ENCODE data around the gene IFIT2. TPM values are rescaled to one million over a fixed set of nuclear protein-coding genes. Genes with fewer than 3 reads are reported as not detected.

IFIT2 gene
- total RNA-seq = 8.7 and 15.7 TPM in 2 replicates

DNA sequence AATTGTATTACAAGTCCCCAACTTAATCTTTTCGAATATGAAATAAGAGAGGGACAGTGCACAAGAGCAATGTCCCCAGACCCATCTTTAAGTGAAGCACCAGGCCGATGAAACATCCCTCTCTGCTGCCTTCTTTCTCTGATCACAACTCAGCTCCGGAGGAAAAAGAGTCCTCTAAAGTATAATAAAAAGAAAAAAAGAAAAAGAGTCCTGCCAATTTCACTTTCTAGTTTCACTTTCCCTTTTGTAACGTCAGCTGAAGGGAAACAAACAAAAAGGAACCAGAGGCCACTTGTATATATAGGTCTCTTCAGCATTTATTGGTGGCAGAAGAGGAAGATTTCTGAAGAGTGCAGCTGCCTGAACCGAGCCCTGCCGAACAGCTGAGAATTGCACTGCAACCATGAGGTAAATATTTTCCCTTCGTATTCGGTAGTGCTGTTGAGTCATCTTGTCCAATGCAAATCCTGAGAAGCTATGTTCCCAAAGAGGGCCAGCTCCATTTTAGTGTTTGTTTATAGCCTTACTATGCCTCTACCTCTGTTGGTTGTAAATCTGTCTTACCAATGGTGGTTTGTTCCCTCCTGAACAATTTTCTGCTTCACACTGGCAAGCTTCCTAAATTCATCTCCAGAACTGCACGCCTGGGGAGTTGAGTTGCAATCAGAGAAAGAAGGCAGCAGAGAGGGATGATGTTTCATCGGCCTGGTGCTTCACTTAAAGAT, at the start of gene IFIT2:
IFIT2 (plus strand) TSS at position 326 of the 725 bp plus-strand sequence; CDS start at position 404, 78 bp downstream.

GRCh38 chr10:89327803-89328441, 26.1 kb downstream of the IFIT2 start, which contains the start of gene IFIT3:
IFIT3 (plus strand) TSS chr10:89327997; CDS start chr10:89328074, 77 bp downstream.

Other genes with a start within 250 kb of the IFIT2 start
- 1.2 and 2.0 TPM in 2 replicates for gene CH25H, start 94.7 kb upstream of the IFIT2 start, total RNA-seq
- 63.7 and 84.8 TPM in 2 replicates for gene LIPA, start 50.3 kb upstream of the IFIT2 start, total RNA-seq
- gene IFIT3, start 26.0 kb downstream of the IFIT2 start, total RNA-seq = 30.6 and 34.6 TPM in 2 replicates
- gene IFIT1B, start 76.0 kb downstream of the IFIT2 start, total RNA-seq = not detected in 2 replicates
- 34.9 and 42.3 TPM in 2 replicates for gene IFIT1, start 90.6 kb downstream of the IFIT2 start, total RNA-seq
- gene IFIT5, start 112.5 kb downstream of the IFIT2 start, total RNA-seq = 27.0 and 27.5 TPM in 2 replicates
- under 0.01 and 0.17 TPM in 2 replicates for gene SLC16A12, start 233.5 kb downstream of the IFIT2 start, total RNA-seq